CD14-positive monocyte (primary cell): Measurements from ENCODE around the gene BCO1. TPM values are rescaled to one million over a fixed set of nuclear protein-coding genes. Genes with fewer than 3 reads are reported as not detected.

ENCODE experiments used
- DNase-seq, 3 donors: peaks; one replicate each; pipeline ENCODE4 v3.0.0-alpha.2; 2011 to 2022
- H2AFZ ChIP-seq: 2 replicates; pipeline ENCODE4 v1.6.0; 2012; ENCODE audit warnings: mild to moderate bottlenecking, low read depth, low read length, inconsistent platforms; ENCODE audit not compliant: insufficient read depth, poor library complexity, severe bottlenecking
- H3K27ac ChIP-seq, 2 donors: 1 replicate in 1 of 2; 2 replicates in 1 of 2; pipeline ENCODE4 v1.5.1; 2012 to 2013; ENCODE audit warnings: low read length in 2 of 2, control low read depth in 1 of 2, inconsistent platforms in 1 of 2, low read depth in 1 of 2, mild to moderate bottlenecking in 1 of 2
- H3K27me3 ChIP-seq, 2 donors: one replicate each; pipeline versions ENCODE4 v1.6.0 to v1.6.1; 2011 to 2013; ENCODE audit warnings: low read length in 2 of 2; ENCODE audit not compliant: control insufficient read depth in 2 of 2, insufficient read depth in 2 of 2
- H3K36me3 ChIP-seq, 2 donors: replicated peaks in 1 of 2; 1 replicate in 1 of 2; 2 replicates in 1 of 2; pipeline versions ENCODE4 v1.5.1 to v1.6.1; 2012 to 2013; ENCODE audit warnings: low read length in 2 of 2, control low read depth in 1 of 2, inconsistent platforms in 1 of 2, mild to moderate bottlenecking in 1 of 2; ENCODE audit not compliant: insufficient read depth in 2 of 2, control insufficient read depth in 1 of 2
- H3K4me1 ChIP-seq, 2 donors: 1 replicate in 1 of 2; 2 replicates in 1 of 2; pipeline versions ENCODE4 v1.5.1 to v1.6.1; 2012 to 2013; ENCODE audit warnings: low read length in 2 of 2, control low read depth in 1 of 2, inconsistent platforms in 1 of 2, mild to moderate bottlenecking in 1 of 2, moderate library complexity in 1 of 2; ENCODE audit not compliant: insufficient read depth in 2 of 2, control insufficient read depth in 1 of 2
- H3K4me2 ChIP-seq: replicated peaks from 2 replicates; pipeline ENCODE3; 2012; ENCODE audit warnings: low read length, moderate library complexity, mild to moderate bottlenecking; ENCODE audit not compliant: poor library complexity, severe bottlenecking; ENCODE audit errors: extremely low read depth
- H3K4me3 ChIP-seq, 3 experiments: fragments of 200-600 bp in 1 of 3; sonication (generic) in 1 of 3; replicated peaks in 1 of 3; 1 replicate in 2 of 3; 2 replicates in 1 of 3; pipeline ENCODE4 v1.5.1; 2011 to 2013; ENCODE audit warnings: low read length in 3 of 3, mild to moderate bottlenecking in 3 of 3, control low read depth in 2 of 3, low read depth in 2 of 3, inconsistent platforms in 1 of 3, moderate library complexity in 1 of 3
- H3K79me2 ChIP-seq: 2 replicates; pipeline ENCODE4 v1.6.0; 2012; ENCODE audit warnings: mild to moderate bottlenecking, control low read depth, inconsistent platforms, low read length, moderate library complexity; ENCODE audit not compliant: insufficient read depth
- H3K9ac ChIP-seq: 2 replicates; pipeline ENCODE4 v1.6.0; 2017; ENCODE audit warnings: low read length, mild to moderate bottlenecking; ENCODE audit not compliant: insufficient read depth, poor library complexity, severe bottlenecking
- H3K9me3 ChIP-seq, 2 donors: replicated peaks in 1 of 2; 1 replicate in 1 of 2; 2 replicates in 1 of 2; pipeline versions ENCODE4 v1.5.1 to v1.6.1; 2012 to 2013; ENCODE audit warnings: low read length in 2 of 2, control low read depth in 1 of 2; ENCODE audit not compliant: control insufficient read depth in 1 of 2, insufficient read depth in 1 of 2
- H4K20me1 ChIP-seq: 2 replicates; pipeline ENCODE4 v1.6.0; 2012; ENCODE audit warnings: mild to moderate bottlenecking, low read length, control low read depth, moderate library complexity; ENCODE audit not compliant: insufficient read depth
- H3K27ac Mint-ChIP-seq, 7 donors: one replicate each; pipeline ENCODE4 v1.8.0; 2020; ENCODE audit warnings: mild to moderate bottlenecking in 7 of 7, mixed read lengths in 7 of 7, moderate library complexity in 6 of 7, inconsistent platforms in 2 of 7
- H3K27me3 Mint-ChIP-seq, 3 donors: one replicate each; pipeline ENCODE4 v1.8.0; 2021 to 2022; ENCODE audit warnings: low read depth in 3 of 3, mild to moderate bottlenecking in 3 of 3, mixed read lengths in 3 of 3, moderate library complexity in 3 of 3, inconsistent platforms in 1 of 3
- H3K36me3 Mint-ChIP-seq, 2 donors: one replicate each; pipeline ENCODE4 v1.8.0; 2020; ENCODE audit warnings: mixed read lengths in 2 of 2, inconsistent platforms in 1 of 2, mild to moderate bottlenecking in 1 of 2
- H3K4me1 Mint-ChIP-seq: one replicate; pipeline ENCODE4 v1.8.0; 2020; ENCODE audit warnings: mild to moderate bottlenecking, mixed read lengths
- H3K4me3 Mint-ChIP-seq, 2 donors: one replicate each; pipeline ENCODE4 v1.8.0; 2020; ENCODE audit warnings: mild to moderate bottlenecking in 2 of 2, mixed read lengths in 2 of 2, moderate library complexity in 1 of 2
- H3K9me3 Mint-ChIP-seq, 7 donors: one replicate each; pipeline ENCODE4 v1.8.0; 2020 to 2022; ENCODE audit warnings: mixed read lengths in 7 of 7, mild to moderate bottlenecking in 6 of 7, moderate library complexity in 6 of 7, inconsistent platforms in 2 of 7
- WGBS: methylation state at CpG from one replicate; pipeline ENCODE4 v1.1.5; 2013; ENCODE audit warnings: missing lambda C conversion rate; ENCODE audit not compliant: insufficient coverage; 5-methylcytosine and 5-hydroxymethylcytosine counted together
- intact Hi-C, 2 donors: fragments of 100-400 bp; cut with micrococcal nuclease; formaldehyde crosslinking; loops; one replicate each; pipeline versions ENCODE4 v1.15.0 to v1.15.1; 2023
- polyA plus RNA-seq, 3 donors: library from polyadenylated mRNA; depleted of rRNA in 1 of 3; unstranded in 2 of 3; stranded (reverse) in 1 of 3; fragments of 300-500 nt in 2 of 3; fragments of >200 nt in 1 of 3; fragmentation: Illumina TruSeq in 2 of 3; gene quantifications; 1 replicate in 2 of 3; 2 replicates in 1 of 3; pipeline ENCODE4 v1.2.3, GENCODE V29; 2012 to 2021
- TF ChIP-seq, protein P1 (sequence below): fragments of 200-600 bp; IDR thresholded peaks from one replicate; pipeline ENCODE4 v1.8.0; 2022; ENCODE audit warnings: antibody characterized with exemption, mild to moderate bottlenecking

The BCO1 gene
- polyA plus RNA-seq, 3 donors: not detected

DNA sequence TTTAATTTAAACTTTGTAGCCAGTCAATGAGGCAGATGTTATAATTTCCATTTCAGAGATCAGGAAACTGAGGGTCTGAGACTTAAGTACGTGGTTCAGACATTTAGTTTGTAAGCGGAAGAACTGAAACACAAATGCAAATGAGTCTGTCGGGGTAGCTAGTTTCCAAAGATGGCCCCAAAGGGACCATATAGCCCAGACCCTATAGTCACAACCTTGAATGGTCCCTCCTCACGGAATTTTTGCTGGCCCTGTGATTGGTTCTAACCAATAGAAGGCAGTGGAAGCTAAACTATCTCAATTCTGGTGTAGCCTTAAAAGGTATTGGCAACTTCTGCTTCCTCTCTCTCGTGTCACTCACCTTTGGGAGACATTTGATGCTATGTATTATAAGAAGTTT lies 7.5 kb upstream of the BCO1 start:
- Histone ChIP-seq H3K27me3 (no peaks in the 10 kb centered on the region), H3K4me2 (no peak overlapping the region), H3K27ac (no peak overlapping the region), H3K9me3 (no peaks in the 10 kb centered on the region), H3K79me2 (no peaks in the 10 kb centered on the region), H3K36me3 (no peaks in the 10 kb centered on the region), H3K9ac (no peak overlapping the region), H3K4me1 (no peaks in the 10 kb centered on the region), H4K20me1 (no peaks in the 10 kb centered on the region), H3K4me3 (no peak overlapping the region), H2AFZ (no peak overlapping the region)
- Mint-ChIP-seq H3K9me3 (peaks cover 0 to 5% (median 3%) of the 10 kb centered on the region in 7 donors), H3K27ac (no peak overlapping the region), H3K27me3 (peaks cover 10 to 15% (median 14%) of the 10 kb centered on the region in 3 donors), H3K4me1 (no peaks in the 10 kb centered on the region), H3K4me3 (no peak overlapping the region), H3K36me3 (no peaks in the 10 kb centered on the region)
- TF ChIP-seq, protein P1, sequence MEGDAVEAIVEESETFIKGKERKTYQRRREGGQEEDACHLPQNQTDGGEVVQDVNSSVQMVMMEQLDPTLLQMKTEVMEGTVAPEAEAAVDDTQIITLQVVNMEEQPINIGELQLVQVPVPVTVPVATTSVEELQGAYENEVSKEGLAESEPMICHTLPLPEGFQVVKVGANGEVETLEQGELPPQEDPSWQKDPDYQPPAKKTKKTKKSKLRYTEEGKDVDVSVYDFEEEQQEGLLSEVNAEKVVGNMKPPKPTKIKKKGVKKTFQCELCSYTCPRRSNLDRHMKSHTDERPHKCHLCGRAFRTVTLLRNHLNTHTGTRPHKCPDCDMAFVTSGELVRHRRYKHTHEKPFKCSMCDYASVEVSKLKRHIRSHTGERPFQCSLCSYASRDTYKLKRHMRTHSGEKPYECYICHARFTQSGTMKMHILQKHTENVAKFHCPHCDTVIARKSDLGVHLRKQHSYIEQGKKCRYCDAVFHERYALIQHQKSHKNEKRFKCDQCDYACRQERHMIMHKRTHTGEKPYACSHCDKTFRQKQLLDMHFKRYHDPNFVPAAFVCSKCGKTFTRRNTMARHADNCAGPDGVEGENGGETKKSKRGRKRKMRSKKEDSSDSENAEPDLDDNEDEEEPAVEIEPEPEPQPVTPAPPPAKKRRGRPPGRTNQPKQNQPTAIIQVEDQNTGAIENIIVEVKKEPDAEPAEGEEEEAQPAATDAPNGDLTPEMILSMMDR: no peak
- intact Hi-C loops: no loop called here
- 78% methylated on average over 4 of the region's 5 CpGs for WGBS
- DNase-seq: no peak

DNA sequence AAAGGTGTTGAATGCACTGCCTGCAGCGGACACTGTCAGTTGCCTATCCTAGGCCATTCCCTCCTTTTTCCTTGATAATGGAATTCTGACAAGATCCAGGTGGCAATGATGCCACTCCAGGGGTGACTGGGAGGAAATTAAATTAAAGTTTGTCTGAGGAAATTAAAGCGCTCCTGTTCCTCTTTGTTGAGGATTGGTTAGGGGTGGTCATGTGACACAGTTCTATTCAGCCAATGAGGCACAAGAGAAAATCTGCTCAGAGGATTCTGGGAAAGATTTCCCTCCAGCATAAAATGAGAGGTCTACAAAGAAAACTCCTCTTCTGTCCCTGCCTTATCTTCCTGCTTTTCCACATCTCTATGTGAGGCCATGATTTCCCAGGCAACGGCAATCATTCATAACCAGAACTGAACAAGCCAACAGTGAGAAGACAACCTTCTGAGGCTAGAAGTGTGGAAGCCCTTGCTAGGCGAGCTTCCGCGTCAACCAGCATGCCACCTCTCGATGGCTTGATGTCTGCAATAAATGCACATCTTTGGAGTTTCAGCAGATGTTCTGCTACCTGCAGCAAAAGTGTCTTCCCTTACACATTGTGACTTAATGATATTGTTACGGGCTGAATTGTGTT lies 5.6 kb upstream of the BCO1 start:
- Histone ChIP-seq H3K4me2 (no peak overlapping the region), H3K27me3 (no peaks in the 10 kb centered on the region), H3K4me1 (no peaks in the 10 kb centered on the region), H3K9me3 (no peaks in the 10 kb centered on the region), H3K27ac (no peak overlapping the region), H3K36me3 (no peaks in the 10 kb centered on the region), H3K4me3 (no peak overlapping the region), H3K79me2 (no peaks in the 10 kb centered on the region), H4K20me1 (no peaks in the 10 kb centered on the region), H2AFZ (no peak overlapping the region), H3K9ac (no peak overlapping the region)
- no peak overlapping the region for H3K27ac Mint-ChIP-seq
- WGBS: 94% methylated on average over 4 of the region's 8 CpGs
- no peak for DNase-seq
- no peaks in the 10 kb centered on the region for H3K4me1 Mint-ChIP-seq
- peaks cover 0 to 5% (median 3%) of the 10 kb centered on the region in 7 donors for H3K9me3 Mint-ChIP-seq
- H3K27me3 Mint-ChIP-seq: peaks cover 8 to 13% (median 12%) of the 10 kb centered on the region in 3 donors
- intact Hi-C loops: no loop called here
- H3K36me3 Mint-ChIP-seq: no peaks in the 10 kb centered on the region
- H3K4me3 Mint-ChIP-seq: no peak overlapping the region
- TF ChIP-seq, protein P1: no peak
